Right lobe of liver (tissue), 6 donors: ENCODE measurements around the gene KRT33A. TPM values are rescaled to one million over a fixed set of nuclear protein-coding genes. Genes with fewer than 3 reads are reported as not detected.

Source experiments
- ATAC-seq, 4 donors: fragments of 200-7000 bp; cut with Tn5 transposase; one replicate each; pipeline ENCODE4 v1.9.1; 2020; ENCODE audit warnings: mild to moderate bottlenecking in 4 of 4, moderate library complexity in 4 of 4
- DNase-seq, 3 donors: peaks; one replicate each; pipeline ENCODE4 v3.0.0-alpha.2; 2020
- H3K27ac ChIP-seq, 3 donors: fragments of 200-600 bp; one replicate each; pipeline ENCODE4 v1.8.0; 2022
- H3K27me3 ChIP-seq, 2 donors: fragments of 200-600 bp; one replicate each; pipeline ENCODE4 v1.8.0; 2022
- H3K36me3 ChIP-seq, 4 donors: fragments of 200-600 bp; sonication (generic) in 1 of 4; one replicate each; pipeline versions ENCODE4 v1.5.1 to v1.8.0; 2017 to 2022; ENCODE audit warnings: control low read depth in 1 of 4
- H3K4me1 ChIP-seq, 4 donors: fragments of 200-600 bp; sonication (generic) in 1 of 4; one replicate each; pipeline versions ENCODE4 v1.5.1 to v1.8.0; 2017 to 2022; ENCODE audit warnings: control low read depth in 1 of 4
- H3K4me3 ChIP-seq, 3 donors: fragments of 200-600 bp; one replicate each; pipeline ENCODE4 v1.8.0; 2022
- H3K9me3 ChIP-seq, 4 donors: fragments of 200-600 bp; sonication (generic) in 1 of 4; one replicate each; pipeline versions ENCODE4 v1.5.1 to v1.8.0; 2017 to 2022; ENCODE audit warnings: control low read depth in 1 of 4
- POLR2A ChIP-seq: fragments of 450-650 bp; IDR thresholded peaks from one replicate; pipeline ENCODE4 v1.6.1; 2017; ENCODE audit warnings: antibody characterized with exemption, mild to moderate bottlenecking
- WGBS: methylation state at CpG from one replicate; pipeline ENCODE4 v1.1.6; 2018; ENCODE audit warnings: low coverage, low lambda C conversion rate; ENCODE audit not compliant: insufficient coverage; ENCODE audit errors: missing lambda C conversion rate; 5-methylcytosine and 5-hydroxymethylcytosine counted together
- intact Hi-C, 2 donors: fragments of 100-400 bp; cut with DNase I; formaldehyde crosslinking; loops; one replicate each; pipeline versions ENCODE4 v1.11.2 to v1.14.1; 2022
- total RNA-seq, 6 experiments: library from RNA; depleted of rRNA in 2 of 6; stranded (reverse); fragments of >200 nt in 2 of 6; fragmentation: NEBNext Ultra II Directional in 3 of 6; extraction: Animal tissue kit (Norgen Biotek cat#: 25700) in 3 of 6; gene quantifications; one replicate each; pipeline versions ENCODE4 v1.1.0 to v1.2.4, GENCODE V29; 2016 to 2023
- TF ChIP-seq, protein P1 (sequence below), 4 donors: fragments of 200-600 bp in 3 of 4; fragments of 450-650 bp in 1 of 4; IDR thresholded peaks; one replicate each; pipeline versions ENCODE4 v1.5.1 to v1.8.0; 2016 to 2022; ENCODE audit warnings: antibody characterized with exemption in 4 of 4, mild to moderate bottlenecking in 2 of 4
- donor health status: DM: no; HTN: yes; CAD: no.
- donor health status: DM: no; HTN: no; CAD: no.
- donor health status: DM: no; HTN: no; CAD: no.
- donor health status: DM: no; HTN: yes; CAD: no.
- donor health status: DM: no; HTN: yes; CAD: no.

KRT33A gene
- total RNA-seq, 6 experiments from 2014 or later: not detected

DNA sequence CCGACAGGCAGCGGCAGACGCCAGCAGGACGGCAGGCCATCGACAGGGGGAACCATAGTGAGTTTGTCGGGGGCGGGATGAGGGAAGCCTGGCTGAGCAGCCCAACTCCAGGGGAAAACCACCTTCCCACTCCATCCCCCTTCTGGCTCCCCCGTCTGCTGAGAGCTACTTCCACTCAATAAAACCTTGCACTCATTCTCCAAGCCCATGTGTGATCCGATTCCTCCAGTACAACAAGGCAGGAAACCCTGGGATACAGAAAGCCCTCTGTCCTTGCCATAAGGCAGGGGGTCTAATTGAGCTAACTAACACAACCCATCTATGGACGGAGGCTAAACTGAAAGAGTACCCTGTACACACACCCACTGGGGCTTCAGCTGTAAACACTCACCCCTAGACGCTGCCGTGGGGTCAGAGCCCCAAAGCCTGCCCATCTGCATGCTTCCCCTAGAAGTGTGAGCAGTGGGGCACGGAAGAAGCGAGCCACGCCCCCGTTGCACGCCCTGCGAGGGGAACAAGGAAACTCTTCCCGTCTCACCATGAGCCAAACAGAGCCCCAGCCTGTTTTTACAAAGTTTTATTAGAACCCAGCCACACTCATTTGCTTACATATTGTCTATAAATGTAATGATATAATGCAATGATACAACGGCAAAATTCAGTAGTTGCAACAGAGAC lies 52.0 kb downstream of the KRT33A start:
- Histone ChIP-seq H3K36me3 (no peaks in the 10 kb centered on the region), H3K4me1 (no peaks in the 10 kb centered on the region), H3K4me3 (no peak overlapping the region), H3K9me3 (no peaks in the 10 kb centered on the region), H3K27ac (no peak overlapping the region), H3K27me3 (no peaks in the 10 kb centered on the region)
- no peak for TF ChIP-seq POLR2A
- TF ChIP-seq, protein P1, sequence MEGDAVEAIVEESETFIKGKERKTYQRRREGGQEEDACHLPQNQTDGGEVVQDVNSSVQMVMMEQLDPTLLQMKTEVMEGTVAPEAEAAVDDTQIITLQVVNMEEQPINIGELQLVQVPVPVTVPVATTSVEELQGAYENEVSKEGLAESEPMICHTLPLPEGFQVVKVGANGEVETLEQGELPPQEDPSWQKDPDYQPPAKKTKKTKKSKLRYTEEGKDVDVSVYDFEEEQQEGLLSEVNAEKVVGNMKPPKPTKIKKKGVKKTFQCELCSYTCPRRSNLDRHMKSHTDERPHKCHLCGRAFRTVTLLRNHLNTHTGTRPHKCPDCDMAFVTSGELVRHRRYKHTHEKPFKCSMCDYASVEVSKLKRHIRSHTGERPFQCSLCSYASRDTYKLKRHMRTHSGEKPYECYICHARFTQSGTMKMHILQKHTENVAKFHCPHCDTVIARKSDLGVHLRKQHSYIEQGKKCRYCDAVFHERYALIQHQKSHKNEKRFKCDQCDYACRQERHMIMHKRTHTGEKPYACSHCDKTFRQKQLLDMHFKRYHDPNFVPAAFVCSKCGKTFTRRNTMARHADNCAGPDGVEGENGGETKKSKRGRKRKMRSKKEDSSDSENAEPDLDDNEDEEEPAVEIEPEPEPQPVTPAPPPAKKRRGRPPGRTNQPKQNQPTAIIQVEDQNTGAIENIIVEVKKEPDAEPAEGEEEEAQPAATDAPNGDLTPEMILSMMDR (IDR thresholded peaks at IDR 0.05): no peak
- WGBS: 68% methylated on average over 8 of the region's 20 CpGs
- ATAC-seq (no peak), DNase-seq (no peak)
- intact Hi-C loops: no loop called here

DNA sequence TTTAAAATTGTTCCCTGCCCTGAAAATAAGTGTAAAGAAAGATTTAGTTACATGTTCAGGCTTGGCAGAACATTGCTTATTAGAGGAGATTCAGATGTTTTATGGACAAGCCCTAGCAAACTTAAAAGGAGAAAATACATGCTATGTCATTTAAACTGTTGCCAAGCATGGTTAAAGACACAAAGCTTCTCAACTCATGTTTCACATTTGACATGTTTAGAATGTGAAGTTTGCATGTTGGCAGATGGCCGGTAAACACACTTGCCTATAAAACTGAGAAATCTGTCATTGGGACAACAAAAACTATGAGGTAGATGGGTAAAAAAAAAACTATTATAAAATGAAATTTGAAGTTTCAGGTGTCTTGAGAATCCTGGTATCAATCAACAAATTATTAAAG lies 53.8 kb downstream of the KRT33A start:
- TF ChIP-seq, protein P1 (IDR thresholded peaks at IDR 0.05): no peak
- TF ChIP-seq POLR2A: no peak
- intact Hi-C loops: no loop called here
- no peaks in the 10 kb centered on the region for H3K9me3 ChIP-seq
- DNase-seq (no peak), ATAC-seq (no peak)
- no peaks in the 10 kb centered on the region for H3K27me3 ChIP-seq
- WGBS: 55% methylated on average over 1 of the region's 1 CpG
- no peak overlapping the region for H3K4me3 ChIP-seq
- H3K36me3 ChIP-seq: no peaks in the 10 kb centered on the region
- no peaks in the 10 kb centered on the region for H3K4me1 ChIP-seq
- no peak overlapping the region for H3K27ac ChIP-seq

Other genes starting within 250 kb of the KRT33A start
- not detected for gene KRTAP4-16, start 248.6 kb downstream of the KRT33A start, total RNA-seq
- not detected for gene KRTAP4-9, start 245.4 kb downstream of the KRT33A start, total RNA-seq
- gene KRTAP4-11, start 232.5 kb downstream of the KRT33A start, total RNA-seq: not detected
- gene KRTAP4-12, start 226.6 kb downstream of the KRT33A start, total RNA-seq: not detected
- not detected for gene KRTAP4-6, start 210.3 kb downstream of the KRT33A start, total RNA-seq
- gene KRTAP4-5, start 201.0 kb downstream of the KRT33A start, total RNA-seq: not detected
- gene KRTAP4-4, start 190.1 kb downstream of the KRT33A start, total RNA-seq: not detected
- not detected for gene KRTAP4-3, start 182.6 kb downstream of the KRT33A start, total RNA-seq
- gene KRTAP4-2, start 172.6 kb downstream of the KRT33A start, total RNA-seq: not detected
- not detected for gene KRTAP4-1, start 165.9 kb downstream of the KRT33A start, total RNA-seq
- gene KRTAP9-1, start 160.9 kb downstream of the KRT33A start, total RNA-seq: not detected
- gene KRTAP9-2, start 124.2 kb downstream of the KRT33A start, total RNA-seq: not detected
- not detected for gene KRTAP9-3, start 118.4 kb downstream of the KRT33A start, total RNA-seq
- gene KRTAP9-8, start 112.8 kb downstream of the KRT33A start, total RNA-seq: not detected
- not detected for gene KRTAP9-4, start 101.1 kb downstream of the KRT33A start, total RNA-seq
- not detected for gene KRTAP9-9, start 95.4 kb downstream of the KRT33A start, total RNA-seq
- not detected for gene KRTAP9-6, start 85.5 kb downstream of the KRT33A start, total RNA-seq
- gene KRTAP9-7, start 75.1 kb downstream of the KRT33A start, total RNA-seq: not detected
- gene KRTAP29-1, start 48.0 kb downstream of the KRT33A start, total RNA-seq: not detected
- not detected for gene KRTAP16-1, start 41.5 kb downstream of the KRT33A start, total RNA-seq
- gene KRTAP17-1, start 35.1 kb downstream of the KRT33A start, total RNA-seq: not detected
- not detected for gene KRT33B, start 19.0 kb upstream of the KRT33A start, total RNA-seq
- not detected for gene KRT34, start 31.5 kb upstream of the KRT33A start, total RNA-seq
- gene KRT31, start 46.8 kb upstream of the KRT33A start, total RNA-seq: not detected
- not detected for gene KRT37, start 73.8 kb upstream of the KRT33A start, total RNA-seq
- not detected for gene KRT38, start 90.2 kb upstream of the KRT33A start, total RNA-seq
- not detected for gene KRT32, start 116.6 kb upstream of the KRT33A start, total RNA-seq
- gene KRT35, start 130.3 kb upstream of the KRT33A start, total RNA-seq: not detected
- gene KRT36, start 139.1 kb upstream of the KRT33A start, total RNA-seq: not detected
- 1 to 10 TPM in 1 of 6 experiments, not detected in 5; 1.6 TPM for gene KRT13, start 154.8 kb upstream of the KRT33A start, total RNA-seq
- not detected for gene KRT15, start 168.1 kb upstream of the KRT33A start, total RNA-seq
- gene KRT19, start 177.5 kb upstream of the KRT33A start, total RNA-seq: 1 to 10 TPM in 5 of 6 experiments, under 1 TPM in 1; 0.87 to 4.3 (median 2.5) TPM
- not detected for gene KRT9, start 221.2 kb upstream of the KRT33A start, total RNA-seq
- gene KRT14, start 236.1 kb upstream of the KRT33A start, total RNA-seq: under 1 TPM in 1 of 6 experiments, not detected in 5; 0.24 TPM